WTC11 (cell line): ENCODE measurements around the gene STAM. TPM values are rescaled to one million over a fixed set of nuclear protein-coding genes. Genes with fewer than 3 reads are reported as not detected.

ENCODE experiments used
- ATAC-seq: fragments of 200-7000 bp; cut with Tn5 transposase; 2 replicates; pipeline ENCODE4 v1.10.0; 2021; ENCODE audit warnings: mild to moderate bottlenecking, moderate library complexity
- CTCF ChIA-PET: fragments of 300-600 bp; sonication (Branson Sonifier 250); formaldehyde crosslinking; loops from one replicate; lab custom pipeline; 2021; ENCODE audit warnings: antibody characterized with exemption; lab: Charles Lee
- POLR2A ChIA-PET: fragments of 350-600 bp; sonication (Branson Sonifier 250); formaldehyde crosslinking; loops from one replicate; lab custom pipeline; 2021; ENCODE audit warnings: antibody characterized with exemption; lab: Charles Lee
- DNase-seq: peaks from one replicate; pipeline ENCODE4 v3.0.0; 2021; ENCODE audit warnings: low spot score
- H3K27ac Mint-ChIP-seq: 2 replicates; pipeline ENCODE4 v1.8.0; 2021; ENCODE audit warnings: mixed read lengths
- H3K27me3 Mint-ChIP-seq: 2 replicates; pipeline ENCODE4 v1.8.0; 2021; ENCODE audit warnings: low read depth, mild to moderate bottlenecking, moderate library complexity, mixed read lengths
- H3K36me3 Mint-ChIP-seq: 2 replicates; pipeline ENCODE4 v1.8.0; 2021; ENCODE audit warnings: mixed read lengths
- H3K4me1 Mint-ChIP-seq: 2 replicates; pipeline ENCODE4 v1.8.0; 2022; ENCODE audit warnings: mixed read lengths
- H3K4me3 Mint-ChIP-seq: 2 replicates; pipeline ENCODE4 v1.8.0; 2021; ENCODE audit warnings: mild to moderate bottlenecking, moderate library complexity, mixed read lengths
- H3K9me3 Mint-ChIP-seq: 2 replicates; pipeline ENCODE4 v1.8.0; 2021; ENCODE audit warnings: mixed read lengths
- AFF4 ChIP-seq: sonication (generic); formaldehyde crosslinking; IDR thresholded peaks from 2 replicates; pipeline ENCODE4 v1.8.1; 2023; ENCODE audit warnings: mild to moderate bottlenecking, missing genetic modification reagents, borderline replicate concordance
- AR ChIP-seq: fragments of 250-450 bp; sonication (Bioruptor Pico); IDR thresholded peaks from 2 replicates; pipeline ENCODE4 v1.9.0; 2021; ENCODE audit warnings: mild to moderate bottlenecking
- ATF1 ChIP-seq: sonication (generic); formaldehyde crosslinking; IDR thresholded peaks from 2 replicates; pipeline ENCODE4 v1.8.1; 2023; ENCODE audit warnings: mild to moderate bottlenecking, moderate library complexity, missing genetic modification reagents
- CREB1 ChIP-seq: sonication (generic); formaldehyde crosslinking; IDR thresholded peaks from 2 replicates; pipeline ENCODE4 v1.8.0; 2023; ENCODE audit warnings: mild to moderate bottlenecking, missing genetic modification reagents
- CREM ChIP-seq: sonication (generic); formaldehyde crosslinking; IDR thresholded peaks from 2 replicates; pipeline ENCODE4 v1.8.1; 2022; ENCODE audit warnings: mild to moderate bottlenecking, missing genetic modification reagents, moderate library complexity
- CTCF ChIP-seq: fragments of 200-600 bp; IDR thresholded peaks from 2 replicates; pipeline ENCODE4 v1.8.0; 2022; ENCODE audit warnings: antibody characterized with exemption
- ESRRA ChIP-seq: sonication (generic); formaldehyde crosslinking; IDR thresholded peaks from 2 replicates; pipeline ENCODE4 v1.8.1; 2022; ENCODE audit warnings: mild to moderate bottlenecking, missing genetic modification reagents, borderline replicate concordance
- GABPB1 ChIP-seq: sonication (generic); formaldehyde crosslinking; IDR thresholded peaks from 2 replicates; pipeline ENCODE4 v1.8.1; 2023; ENCODE audit warnings: mild to moderate bottlenecking, missing genetic modification reagents
- IRF2 ChIP-seq: sonication (generic); formaldehyde crosslinking; IDR thresholded peaks from 2 replicates; pipeline ENCODE4 v1.8.0; 2022; ENCODE audit warnings: low read depth, missing genetic modification reagents, borderline replicate concordance
- JAZF1 ChIP-seq: fragments of 250-450 bp; sonication (Bioruptor Pico); IDR thresholded peaks from 2 replicates; pipeline ENCODE4 v1.9.0; 2021; ENCODE audit warnings: moderate library complexity, mild to moderate bottlenecking, inconsistent platforms
- NFYB ChIP-seq: sonication (generic); formaldehyde crosslinking; conservative IDR thresholded peaks from 2 replicates; pipeline ENCODE4 v1.8.0; 2022; ENCODE audit warnings: low read depth, missing genetic modification reagents
- PRRX2 ChIP-seq: fragments of 250-450 bp; sonication (Bioruptor Pico); IDR thresholded peaks from 2 replicates; pipeline ENCODE4 v1.8.0; 2021; ENCODE audit warnings: mild to moderate bottlenecking
- TP53 ChIP-seq: sonication (generic); formaldehyde crosslinking; IDR thresholded peaks from 2 replicates; pipeline ENCODE4 v1.8.1; 2023; ENCODE audit warnings: mild to moderate bottlenecking, missing genetic modification reagents
- ZMAT4 ChIP-seq: fragments of 250-450 bp; sonication (Bioruptor Pico); IDR thresholded peaks from 2 replicates; pipeline ENCODE4 v1.9.0; 2021; ENCODE audit warnings: mild to moderate bottlenecking
- ZNF317 ChIP-seq: sonication (generic); formaldehyde crosslinking; IDR thresholded peaks from 2 replicates; pipeline ENCODE4 v1.8.1; 2023; ENCODE audit warnings: low read depth, mild to moderate bottlenecking, moderate library complexity, missing genetic modification reagents, borderline replicate concordance
- ZNF416 ChIP-seq: fragments of 250-450 bp; sonication (Bioruptor Pico); IDR thresholded peaks from 2 replicates; pipeline ENCODE4 v1.9.0; 2021; ENCODE audit warnings: mild to moderate bottlenecking, inconsistent platforms
- ZNF423 ChIP-seq: fragments of 250-450 bp; sonication (Bioruptor Pico); IDR thresholded peaks from 2 replicates; pipeline ENCODE4 v2.1.2; 2022; ENCODE audit warnings: mild to moderate bottlenecking, moderate library complexity
- total RNA-seq: library from RNA; stranded (reverse); gene quantifications from 3 replicates; pipeline ENCODE4 v1.2.3, GENCODE V29; 2021
- TF ChIP-seq, protein P1 (sequence below): sonication (generic); formaldehyde crosslinking; IDR thresholded peaks from 2 replicates; pipeline ENCODE4 v1.8.0; 2022; ENCODE audit warnings: mild to moderate bottlenecking, missing genetic modification reagents
- TF ChIP-seq, protein P2 (sequence below): sonication (generic); formaldehyde crosslinking; IDR thresholded peaks from 2 replicates; pipeline ENCODE4 v1.8.0; 2022; ENCODE audit warnings: mild to moderate bottlenecking, missing genetic modification reagents

Gene STAM
- total RNA-seq, 1 experiment from 2014 or later, result 24.2 TPM

DNA sequence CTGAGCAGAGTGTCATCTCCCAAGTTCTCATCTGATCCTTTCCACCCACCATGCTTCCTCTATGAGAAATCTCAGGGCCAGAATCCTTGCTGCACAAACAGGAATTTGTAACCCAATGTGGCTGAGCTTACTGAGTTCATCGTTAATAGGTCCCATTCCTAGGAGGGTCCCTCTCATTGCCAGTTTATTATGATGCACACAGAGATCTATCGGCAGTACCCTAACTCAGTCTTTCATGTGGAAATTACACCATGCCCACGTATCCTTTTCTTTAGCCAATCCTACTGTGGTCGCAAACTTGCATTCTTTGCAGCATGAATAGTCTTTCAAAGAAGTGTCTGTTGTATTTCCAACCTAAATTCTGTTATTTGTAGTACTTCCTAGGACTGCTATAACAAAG is 120.2 kb downstream of the STAM start:
- Mint-ChIP-seq H3K4me1 (peaks cover 10% of the 10 kb centered on the region), H3K9me3 (peaks cover 12% of the 10 kb centered on the region), H3K27ac (no peak overlapping the region), H3K4me3 (no peak overlapping the region), H3K36me3 (no peaks in the 10 kb centered on the region), H3K27me3 (peaks cover 77% of the 10 kb centered on the region)
- CTCF ChIA-PET, result no interaction called here
- POLR2A ChIA-PET, result no interaction called here
- ATAC-seq (peak; percentile 82), DNase-seq (no peak)
- TF ChIP-seq CTCF (no peak), AR (CRISPR knock-in tag) (no peak), CREB1 (CRISPR knock-in tag) (no peak), TP53 (CRISPR knock-in tag) (no peak), ZNF423 (CRISPR knock-in tag) (no peak), JAZF1 (CRISPR knock-in tag) (no peak), ATF1 (CRISPR knock-in tag) (no peak)
- TF ChIP-seq, all 79 proteins: peak for 0

- peaks cover 10% of the 10 kb centered on the region for H3K4me1 Mint-ChIP-seq
- H3K9me3 Mint-ChIP-seq, result peaks cover 12% of the 10 kb centered on the region
- CTCF ChIA-PET, result no interaction called here
- H3K36me3 Mint-ChIP-seq, result no peaks in the 10 kb centered on the region
- POLR2A ChIA-PET, result no interaction called here
- ATAC-seq, result no peak
- no peak for DNase-seq
- no peak overlapping the region for H3K27ac Mint-ChIP-seq
- TF ChIP-seq AFF4 (CRISPR knock-in tag) (no peak), TP53 (CRISPR knock-in tag) (no peak), CREM (CRISPR knock-in tag) (no peak), PRRX2 (CRISPR knock-in tag) (no peak), ZNF317 (CRISPR knock-in tag) (no peak), IRF2 (CRISPR knock-in tag) (no peak), NFYB (CRISPR knock-in tag) (no peak), ESRRA (CRISPR knock-in tag) (no peak), ZMAT4 (CRISPR knock-in tag) (no peak), GABPB1 (CRISPR knock-in tag) (no peak), ZNF416 (CRISPR knock-in tag) (no peak)
- TF ChIP-seq, protein P1, sequence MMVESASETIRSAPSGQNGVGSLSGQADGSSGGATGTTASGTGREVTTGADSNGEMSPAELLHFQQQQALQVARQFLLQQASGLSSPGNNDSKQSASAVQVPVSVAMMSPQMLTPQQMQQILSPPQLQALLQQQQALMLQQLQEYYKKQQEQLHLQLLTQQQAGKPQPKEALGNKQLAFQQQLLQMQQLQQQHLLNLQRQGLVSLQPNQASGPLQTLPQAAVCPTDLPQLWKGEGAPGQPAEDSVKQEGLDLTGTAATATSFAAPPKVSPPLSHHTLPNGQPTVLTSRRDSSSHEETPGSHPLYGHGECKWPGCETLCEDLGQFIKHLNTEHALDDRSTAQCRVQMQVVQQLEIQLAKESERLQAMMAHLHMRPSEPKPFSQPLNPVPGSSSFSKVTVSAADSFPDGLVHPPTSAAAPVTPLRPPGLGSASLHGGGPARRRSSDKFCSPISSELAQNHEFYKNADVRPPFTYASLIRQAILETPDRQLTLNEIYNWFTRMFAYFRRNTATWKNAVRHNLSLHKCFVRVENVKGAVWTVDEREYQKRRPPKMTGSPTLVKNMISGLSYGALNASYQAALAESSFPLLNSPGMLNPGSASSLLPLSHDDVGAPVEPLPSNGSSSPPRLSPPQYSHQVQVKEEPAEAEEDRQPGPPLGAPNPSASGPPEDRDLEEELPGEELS (CRISPR knock-in tag), result no peak
- TF ChIP-seq, protein P2, sequence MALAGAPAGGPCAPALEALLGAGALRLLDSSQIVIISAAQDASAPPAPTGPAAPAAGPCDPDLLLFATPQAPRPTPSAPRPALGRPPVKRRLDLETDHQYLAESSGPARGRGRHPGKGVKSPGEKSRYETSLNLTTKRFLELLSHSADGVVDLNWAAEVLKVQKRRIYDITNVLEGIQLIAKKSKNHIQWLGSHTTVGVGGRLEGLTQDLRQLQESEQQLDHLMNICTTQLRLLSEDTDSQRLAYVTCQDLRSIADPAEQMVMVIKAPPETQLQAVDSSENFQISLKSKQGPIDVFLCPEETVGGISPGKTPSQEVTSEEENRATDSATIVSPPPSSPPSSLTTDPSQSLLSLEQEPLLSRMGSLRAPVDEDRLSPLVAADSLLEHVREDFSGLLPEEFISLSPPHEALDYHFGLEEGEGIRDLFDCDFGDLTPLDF (CRISPR knock-in tag), result no peak
- TF ChIP-seq, all 79 proteins: peak for 0
- H3K27me3 Mint-ChIP-seq, result peaks cover 70% of the 10 kb centered on the region
- H3K4me3 Mint-ChIP-seq, result no peak overlapping the region
These were observed 121.7 kb downstream of the STAM start for GRCh38 chr10:17765602-17766001.
